Central memory CD8-positive, alpha-beta T cell (primary cell): ENCODE results near the gene TMEM30B.

Experiments
- ATAC-seq: fragments of 150-1000 bp; cut with Tn5 transposase; replicated peaks from 2 replicates; pipeline ENCODE4 v1.10.0; 2022; ENCODE audit warnings: mild to moderate bottlenecking, moderate FRiP score, moderate number of reproducible peaks; ENCODE audit not compliant: poor library complexity, severe bottlenecking; ENCODE audit errors: extremely low read depth
- DNase-seq, 2 donors: peaks; one replicate each; pipeline ENCODE4 v3.0.0; 2021; ENCODE audit warnings: low spot score in 2 of 2
- H3K27ac Mint-ChIP-seq: one replicate; pipeline ENCODE4 v1.8.0; 2022; ENCODE audit warnings: low read depth, mild to moderate bottlenecking, moderate library complexity, mixed read lengths
- H3K27me3 Mint-ChIP-seq: one replicate; pipeline ENCODE4 v1.8.0; 2022; ENCODE audit warnings: mixed read lengths
- H3K36me3 Mint-ChIP-seq: one replicate; pipeline ENCODE4 v1.8.0; 2022; ENCODE audit warnings: mild to moderate bottlenecking, moderate library complexity, mixed read lengths; ENCODE audit not compliant: insufficient read depth
- H3K4me1 Mint-ChIP-seq: one replicate; pipeline ENCODE4 v1.8.0; 2022; ENCODE audit warnings: mixed read lengths
- H3K4me3 Mint-ChIP-seq: one replicate; pipeline ENCODE4 v1.8.0; 2022; ENCODE audit warnings: mild to moderate bottlenecking, moderate library complexity, mixed read lengths
- H3K9me3 Mint-ChIP-seq: one replicate; pipeline ENCODE4 v1.8.0; 2022; ENCODE audit warnings: mixed read lengths

TMEM30B gene

GRCh38 chr14:61238611-61239245, 42.4 kb downstream of the TMEM30B start:
- Mint-ChIP-seq H3K4me3 (no peak overlapping the region), H3K9me3 (peaks cover 7% of the 10 kb centered on the region), H3K4me1 (no peaks in the 10 kb centered on the region), H3K27me3 (peaks cover 67% of the 10 kb centered on the region), H3K27ac (no peak overlapping the region), H3K36me3 (no peaks in the 10 kb centered on the region)
- ATAC-seq: no peak
- no peak for DNase-seq

DNA sequence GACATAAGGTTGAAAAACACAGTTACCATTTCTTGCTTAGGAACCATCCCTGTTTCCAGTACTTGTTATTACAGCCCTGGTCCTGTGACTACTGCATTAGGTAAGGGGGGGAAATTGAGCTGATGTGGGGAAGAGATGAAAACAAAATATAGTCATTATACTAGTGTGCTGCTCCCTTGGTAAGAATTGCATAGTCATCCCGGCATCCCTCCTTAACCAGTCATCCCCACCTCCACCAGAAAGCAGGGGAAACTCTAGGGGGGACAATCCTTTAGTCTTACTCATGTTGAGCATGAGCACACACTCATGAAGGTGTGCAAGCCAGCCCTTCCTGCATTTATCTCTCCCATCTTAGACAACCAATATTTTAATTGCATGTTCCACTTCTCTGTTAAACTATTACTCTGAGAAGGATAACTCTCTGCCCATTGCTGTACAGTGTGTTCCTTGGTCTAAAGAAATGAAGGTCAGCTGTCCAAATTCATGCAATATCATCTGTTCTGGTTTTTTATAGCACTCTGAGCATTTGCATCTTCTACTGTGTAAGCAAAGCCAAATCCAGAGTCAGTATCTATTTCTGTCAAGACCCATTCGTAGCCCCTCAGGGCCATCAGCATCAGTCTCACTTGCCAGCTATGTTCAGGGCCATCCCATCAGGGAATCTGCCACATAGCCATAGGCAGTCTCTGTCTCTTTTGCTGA, 46.8 kb downstream of the TMEM30B start:
- Mint-ChIP-seq H3K9me3 (no peaks in the 10 kb centered on the region), H3K36me3 (no peaks in the 10 kb centered on the region), H3K4me3 (no peak overlapping the region), H3K27ac (no peak overlapping the region), H3K4me1 (no peaks in the 10 kb centered on the region), H3K27me3 (peaks cover 61% of the 10 kb centered on the region)
- ATAC-seq (no peak), DNase-seq (no peak)

- peaks cover 62% of the 10 kb centered on the region for H3K27me3 Mint-ChIP-seq
- DNase-seq: no peak
- H3K27ac Mint-ChIP-seq: no peak overlapping the region
- no peaks in the 10 kb centered on the region for H3K36me3 Mint-ChIP-seq
- H3K4me3 Mint-ChIP-seq: no peak overlapping the region
- H3K9me3 Mint-ChIP-seq: no peaks in the 10 kb centered on the region
- H3K4me1 Mint-ChIP-seq: no peaks in the 10 kb centered on the region
- no peak for ATAC-seq
Measured at GRCh38 chr14:61233436-61233956, 47.6 kb downstream of the TMEM30B start.

DNA sequence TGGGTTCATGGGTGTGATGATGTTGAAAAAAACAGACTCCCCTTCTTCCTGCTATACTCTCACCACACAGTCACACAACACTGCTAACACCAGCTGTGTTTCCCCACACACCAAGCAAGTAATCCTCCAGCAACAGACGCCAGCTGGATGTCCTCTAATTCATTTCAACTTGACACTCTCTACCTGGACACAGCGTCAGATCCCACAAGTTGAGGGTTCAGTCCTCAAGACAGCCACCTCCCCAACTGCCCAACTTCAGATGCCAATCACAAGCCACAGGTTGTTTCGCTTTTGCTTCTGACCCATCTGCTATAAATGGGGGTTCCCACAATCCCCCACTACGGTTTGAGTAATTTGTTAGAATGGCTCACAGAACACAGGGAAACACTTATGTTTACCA, 49.3 kb downstream of the TMEM30B start:
- Mint-ChIP-seq H3K27ac (no peak overlapping the region), H3K9me3 (no peaks in the 10 kb centered on the region), H3K36me3 (no peaks in the 10 kb centered on the region), H3K4me3 (no peak overlapping the region), H3K27me3 (peaks cover 66% of the 10 kb centered on the region), H3K4me1 (no peaks in the 10 kb centered on the region)
- ATAC-seq (no peak), DNase-seq (no peak)

GRCh38 chr14:61229981-61230380, 51.2 kb downstream of the TMEM30B start:
- no peaks in the 10 kb centered on the region for H3K9me3 Mint-ChIP-seq
- peaks cover 73% of the 10 kb centered on the region for H3K27me3 Mint-ChIP-seq
- H3K27ac Mint-ChIP-seq: no peak overlapping the region
- no peaks in the 10 kb centered on the region for H3K36me3 Mint-ChIP-seq
- ATAC-seq (no peak), DNase-seq (no peak)
- no peak overlapping the region for H3K4me3 Mint-ChIP-seq
- H3K4me1 Mint-ChIP-seq: no peaks in the 10 kb centered on the region

DNA sequence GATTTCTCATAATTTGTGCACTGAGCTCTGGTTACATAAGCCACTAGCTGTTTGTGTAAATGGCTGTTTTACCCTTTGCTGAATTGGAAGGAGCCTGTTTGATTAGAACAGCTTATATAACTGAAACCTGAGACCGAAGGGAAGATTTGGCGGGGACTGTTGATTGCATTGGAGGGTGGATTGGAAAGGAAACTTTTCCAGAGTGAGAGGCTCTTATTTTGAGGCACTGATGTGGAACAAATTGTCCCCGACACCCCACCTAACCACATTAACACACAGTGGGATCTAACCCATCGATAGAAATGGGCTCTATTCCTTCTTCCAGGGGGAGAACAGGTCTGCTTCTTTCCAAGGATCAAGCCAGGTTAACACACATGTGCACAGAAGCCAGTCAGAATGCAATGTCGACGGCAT, 51.7 kb downstream of the TMEM30B start:
- H3K27ac Mint-ChIP-seq: no peak overlapping the region
- no peaks in the 10 kb centered on the region for H3K9me3 Mint-ChIP-seq
- DNase-seq (no peak), ATAC-seq (no peak)
- H3K4me1 Mint-ChIP-seq: no peaks in the 10 kb centered on the region
- H3K27me3 Mint-ChIP-seq: peaks cover 73% of the 10 kb centered on the region
- no peak overlapping the region for H3K4me3 Mint-ChIP-seq
- H3K36me3 Mint-ChIP-seq: no peaks in the 10 kb centered on the region

- ATAC-seq (no peak), DNase-seq (no peak)
- Mint-ChIP-seq H3K9me3 (no peaks in the 10 kb centered on the region), H3K4me1 (no peaks in the 10 kb centered on the region), H3K27ac (no peak overlapping the region), H3K36me3 (no peaks in the 10 kb centered on the region), H3K4me3 (no peak overlapping the region), H3K27me3 (peaks cover 77% of the 10 kb centered on the region)
Measured at GRCh38 chr14:61227884-61228591, 53.1 kb downstream of the TMEM30B start.
